SK-N-SH (cell line): ENCODE data around the gene GLRA1. TPM values are rescaled to one million over a fixed set of nuclear protein-coding genes. Genes with fewer than 3 reads are reported as not detected.

ENCODE experiments used
- CTCF ChIA-PET: fragments of 300-600, 350-600 bp; formaldehyde crosslinking; extraction: SDS; loops from one replicate; lab custom pipeline; 2021; lab: Yijun Ruan, JAX
- POLR2A ChIA-PET: fragments of 350-600 bp; sonication (Branson Sonifier 250); formaldehyde crosslinking; extraction: SDS; loops from one replicate; lab custom pipeline; 2020; ENCODE audit warnings: antibody characterized with exemption, inconsistent platforms; lab: Yijun Ruan, JAX
- DNase-seq: peaks from one replicate; pipeline ENCODE4 v3.0.0; 2012
- H2AFZ ChIP-seq: fragments of 200-600 bp; sonication (generic); 2 replicates; pipeline ENCODE4 v1.8.1; 2016; ENCODE audit warnings: antibody characterized with exemption, mild to moderate bottlenecking, low read depth
- H3F3A ChIP-seq: fragments of 200-600 bp; sonication (generic); replicated peaks from 2 replicates; pipeline ENCODE3; 2016; ENCODE audit warnings: antibody characterized with exemption, mild to moderate bottlenecking; ENCODE audit not compliant: insufficient read depth
- H3K27ac ChIP-seq, 2 experiments: fragments of 200-500 bp in 1 of 2; fragments of 200-600 bp in 1 of 2; sonication (Bioruptor generic) in 1 of 2; sonication (generic), shearing (Covaris generic) in 1 of 2; 2 replicates each; pipeline versions ENCODE4 v1.5.1 to v1.6.1; 2014 to 2016; ENCODE audit warnings: low read depth in 2 of 2, inconsistent platforms in 1 of 2, low read length in 1 of 2, mild to moderate bottlenecking in 1 of 2, mixed read lengths in 1 of 2
- H3K27me3 ChIP-seq: fragments of 200-600 bp; sonication (generic), shearing (Covaris generic); 2 replicates; pipeline ENCODE4 v1.6.1; 2016; ENCODE audit warnings: mixed run types; ENCODE audit not compliant: insufficient read depth
- H3K36me3 ChIP-seq, 2 experiments: fragments of 200-500 bp in 1 of 2; fragments of 200-600 bp in 1 of 2; sonication (Bioruptor generic) in 1 of 2; sonication (generic) in 1 of 2; replicated peaks in 1 of 2; 2 replicates each; pipeline versions ENCODE3 to v1.5.1; 2014 to 2016; ENCODE audit warnings: low read length in 1 of 2, mild to moderate bottlenecking in 1 of 2; ENCODE audit not compliant: insufficient read depth in 2 of 2, control insufficient read depth in 1 of 2
- H3K4me1 ChIP-seq, 2 experiments: fragments of 200-500 bp in 1 of 2; fragments of 200-600 bp in 1 of 2; sonication (Bioruptor generic) in 1 of 2; sonication (generic), shearing (Covaris generic) in 1 of 2; 2 replicates each; pipeline versions ENCODE4 v1.5.1 to v1.6.1; 2014 to 2016; ENCODE audit warnings: low read depth in 1 of 2, low read length in 1 of 2, mixed run types in 1 of 2; ENCODE audit not compliant: insufficient read depth in 2 of 2, control insufficient read depth in 1 of 2
- H3K4me2 ChIP-seq: fragments of 200-600 bp; sonication (generic), shearing (Covaris generic); 2 replicates; pipeline ENCODE4 v1.6.1; 2017; ENCODE audit warnings: mixed run types
- H3K4me3 ChIP-seq, 2 experiments: fragments of 200-500 bp in 1 of 2; fragments of 200-600 bp in 1 of 2; sonication (Bioruptor generic) in 1 of 2; sonication (generic), shearing (Covaris generic) in 1 of 2; 2 replicates each; pipeline versions ENCODE4 v1.5.1 to v1.8.1; 2014 to 2016; ENCODE audit warnings: low read depth in 2 of 2, inconsistent platforms in 1 of 2, low read length in 1 of 2, mild to moderate bottlenecking in 1 of 2, mixed read lengths in 1 of 2, moderate library complexity in 1 of 2
- H3K79me2 ChIP-seq: fragments of 200-600 bp; sonication (generic); 2 replicates; pipeline ENCODE4 v1.8.1; 2017; ENCODE audit warnings: mild to moderate bottlenecking; ENCODE audit not compliant: insufficient read depth
- H3K9ac ChIP-seq: fragments of 200-600 bp; sonication (generic); 2 replicates; pipeline ENCODE4 v1.6.1; 2017; ENCODE audit warnings: mixed run types
- H3K9me2 ChIP-seq: fragments of 200-600 bp; sonication (generic); 2 replicates; pipeline ENCODE4 v1.6.1; 2017; ENCODE audit warnings: mixed run types
- H3K9me3 ChIP-seq: fragments of 200-600 bp; sonication (generic); 2 replicates; pipeline ENCODE4 v1.6.1; 2017; ENCODE audit warnings: mixed run types, mild to moderate bottlenecking, moderate library complexity
- H4K20me1 ChIP-seq: fragments of 200-600 bp; sonication (generic); 2 replicates; pipeline ENCODE4 v1.6.1; 2017; ENCODE audit warnings: mild to moderate bottlenecking, mixed run types; ENCODE audit not compliant: insufficient read depth
- CHD2 ChIP-seq: fragments of 150-350 bp; IDR thresholded peaks from 2 replicates; pipeline ENCODE4 v1.6.1; 2018; ENCODE audit warnings: low read length; ENCODE audit not compliant: partially characterized antibody
- EP300 ChIP-seq, 2 experiments: IDR thresholded peaks; 2 replicates each; pipeline versions ENCODE4 v1.4.0 to v1.6.1; 2012; ENCODE audit warnings: borderline replicate concordance in 1 of 2, low read depth in 1 of 2, low read length in 1 of 2
- FOXJ3 ChIP-seq: sonication (generic); formaldehyde crosslinking; IDR thresholded peaks from 2 replicates; pipeline ENCODE4 v1.5.1; 2020; ENCODE audit warnings: mild to moderate bottlenecking, missing genetic modification reagents
- MEF2A ChIP-seq: IDR thresholded peaks from 2 replicates; pipeline ENCODE4 v1.4.0; 2012; ENCODE audit warnings: low read depth, borderline replicate concordance
- RAD21 ChIP-seq: IDR thresholded peaks from 2 replicates; pipeline ENCODE4 v1.6.1; 2012; ENCODE audit warnings: mild to moderate bottlenecking, low read length
- RCOR1 ChIP-seq: fragments of 150-350 bp; IDR thresholded peaks from 2 replicates; pipeline ENCODE4 v1.6.1; 2017; ENCODE audit warnings: antibody characterized with exemption, low read length
- RFX5 ChIP-seq: IDR thresholded peaks from 2 replicates; pipeline ENCODE4 v1.6.1; 2012; ENCODE audit warnings: mild to moderate bottlenecking, improper control_type of control experiment, low read length
- RXRA ChIP-seq: IDR thresholded peaks from 2 replicates; pipeline ENCODE4 v1.4.0; 2012; ENCODE audit warnings: low read depth, mild to moderate bottlenecking, borderline replicate concordance
- SIN3A ChIP-seq: IDR thresholded peaks from 2 replicates; pipeline ENCODE4 v1.6.1; 2012; ENCODE audit warnings: low read depth, mild to moderate bottlenecking, low read length, moderate library complexity, borderline replicate concordance
- TAF1 ChIP-seq: IDR thresholded peaks from 2 replicates; pipeline ENCODE4 v1.6.1; 2012; ENCODE audit warnings: low read depth, mild to moderate bottlenecking, low read length, moderate library complexity, borderline replicate concordance
- TCF12 ChIP-seq: IDR thresholded peaks from 2 replicates; pipeline ENCODE4 v1.4.0; 2012
- WGBS: methylation state at CpG from one replicate; pipeline ENCODE4 v1.1.6; 2017; ENCODE audit warnings: low lambda C conversion rate; 5-methylcytosine and 5-hydroxymethylcytosine counted together
- polyA plus RNA-seq, 3 experiments: library from polyadenylated mRNA; depleted of rRNA; stranded (reverse); fragments of >200 nt; gene quantifications; 2 replicates each; pipeline ENCODE4 v1.2.3, GENCODE V29; 2012
- TF ChIP-seq, protein P1 (sequence below): IDR thresholded peaks from 2 replicates; pipeline ENCODE4 v1.4.0; 2012; ENCODE audit warnings: low read depth, borderline replicate concordance

Gene GLRA1
- polyA plus RNA-seq, 1 of the 3 experiments (the other 2 are of a cell fraction), result not detected

DNA sequence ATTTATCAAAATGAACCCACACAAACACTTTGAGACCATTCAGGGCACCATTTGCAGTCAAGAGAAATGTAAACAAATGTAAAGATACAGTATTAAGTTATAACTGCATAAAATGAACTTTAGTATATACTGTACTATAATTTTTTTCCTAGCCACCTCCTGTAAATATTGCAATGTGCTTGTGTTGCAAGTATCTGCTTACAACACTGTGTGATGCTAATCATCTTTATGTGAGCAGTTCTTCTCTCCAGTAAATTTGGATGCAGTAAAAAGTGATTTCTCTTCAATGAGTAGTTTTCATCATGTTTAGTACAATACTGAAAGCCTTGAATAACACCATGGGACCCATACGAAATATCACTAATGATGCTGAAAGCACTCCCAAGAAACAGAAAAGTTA is 143.4 kb downstream of the GLRA1 start:
- Histone ChIP-seq H3K4me3 (no peak overlapping the region), H3K27me3 (no peaks in the 10 kb centered on the region), H4K20me1 (peaks cover 100% of the 10 kb centered on the region), H3K4me2 (no peak overlapping the region), H2AFZ (no peak overlapping the region), H3K79me2 (peaks cover 100% of the 10 kb centered on the region), H3K27ac (no peak overlapping the region), H3K9ac (no peak overlapping the region), H3F3A (peaks cover 10% of the 10 kb centered on the region), H3K9me3 (no peaks in the 10 kb centered on the region), H3K36me3 (peaks cover 14 to 32% of the 10 kb centered on the region in 2 experiments), H3K9me2 (no peaks in the 10 kb centered on the region), H3K4me1 (peaks cover 3 to 20% of the 10 kb centered on the region in 2 experiments; a peak in 3 of 4 replicates)
- no peak for TF ChIP-seq CHD2
- TF ChIP-seq RXRA, result no peak
- TF ChIP-seq RFX5, result no peak
- no peak for TF ChIP-seq RCOR1
- TF ChIP-seq EP300 (IDR thresholded peaks at IDR 0.05; ENCODE audit: borderline replicate concordance in 1 of 2, low read depth in 1 of 2, low read length in 1 of 2), result no peak
- CTCF ChIA-PET, result interaction anchor here (1.2 kb wide), 1 partner anchor 44 kb away, joined by 3 read pairs; no protein-coding TSS in a partner anchor
- POLR2A ChIA-PET, result no interaction called here
- WGBS, result 85% methylated on average over 1 of the region's 1 CpG
- no peak for DNase-seq

DNA sequence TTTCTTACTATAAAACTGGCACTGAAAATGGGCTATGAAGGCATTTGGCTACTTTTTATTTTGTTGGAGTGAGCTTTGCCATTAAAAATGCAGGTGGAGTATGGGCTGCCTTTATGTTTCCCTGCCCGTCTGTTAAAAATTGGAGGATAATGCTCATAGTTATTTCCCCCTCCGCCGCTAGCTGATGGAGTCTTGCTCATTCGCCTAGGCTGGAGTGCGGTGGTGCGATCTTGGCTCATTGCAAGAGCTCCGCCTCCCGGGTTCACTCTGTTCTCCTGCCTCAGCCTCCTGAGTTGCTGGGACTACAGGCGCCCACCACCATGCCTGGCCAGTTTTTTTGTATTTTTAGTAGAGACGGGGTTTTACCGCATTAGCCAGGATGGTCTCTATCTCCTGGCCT is 144.3 kb downstream of the GLRA1 start:
- no peak for DNase-seq
- Histone ChIP-seq H3K79me2 (peaks cover 100% of the 10 kb centered on the region), H3K4me2 (no peak overlapping the region), H3K4me1 (peaks cover 6 to 28% of the 10 kb centered on the region in 2 experiments; a peak in 3 of 4 replicates), H3K9me3 (no peaks in the 10 kb centered on the region), H3K9me2 (no peaks in the 10 kb centered on the region), H3K27ac (no peak overlapping the region), H3K9ac (no peak overlapping the region), H3F3A (peaks cover 10% of the 10 kb centered on the region), H3K36me3 (peaks cover 20 to 35% of the 10 kb centered on the region in 2 experiments), H3K4me3 (no peak overlapping the region), H2AFZ (no peak overlapping the region), H3K27me3 (no peaks in the 10 kb centered on the region), H4K20me1 (peaks cover 100% of the 10 kb centered on the region)
- POLR2A ChIA-PET, result no interaction called here
- 97% methylated on average over 11 of the region's 11 CpGs for WGBS
- CTCF ChIA-PET, result no interaction called here
- TF ChIP-seq TCF12 (no peak), RAD21 (no peak), FOXJ3 (CRISPR knock-in tag) (no peak), SIN3A (no peak), TAF1 (no peak), MEF2A (no peak)
- TF ChIP-seq, protein P1, sequence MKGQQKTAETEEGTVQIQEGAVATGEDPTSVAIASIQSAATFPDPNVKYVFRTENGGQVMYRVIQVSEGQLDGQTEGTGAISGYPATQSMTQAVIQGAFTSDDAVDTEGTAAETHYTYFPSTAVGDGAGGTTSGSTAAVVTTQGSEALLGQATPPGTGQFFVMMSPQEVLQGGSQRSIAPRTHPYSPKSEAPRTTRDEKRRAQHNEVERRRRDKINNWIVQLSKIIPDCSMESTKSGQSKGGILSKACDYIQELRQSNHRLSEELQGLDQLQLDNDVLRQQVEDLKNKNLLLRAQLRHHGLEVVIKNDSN, result no peak
